GM10248 (cell line): ENCODE data around the gene GLTP.

Source experiments
- CTCF ChIA-PET: fragments of 300-600 bp; sonication (Branson Sonifier 250); formaldehyde crosslinking; extraction: SDS; loops from one replicate; lab custom pipeline; 2021; ENCODE audit warnings: antibody characterized with exemption; lab: Yijun Ruan, JAX
- POLR2A ChIA-PET: fragments of 350-650 bp; sonication (Branson Sonifier 250); formaldehyde crosslinking; extraction: SDS; loops from one replicate; lab custom pipeline; 2020; ENCODE audit warnings: antibody characterized with exemption; lab: Yijun Ruan, JAX
- DNase-seq: peaks from one replicate; pipeline ENCODE4 v3.0.0; 2012; ENCODE audit errors: extremely low spot score
- CTCF ChIP-seq: IDR thresholded peaks from 2 replicates; pipeline ENCODE4 v1.5.1; 2012; ENCODE audit warnings: mild to moderate bottlenecking, low read depth; ENCODE audit errors: extremely low read depth, missing control alignments, control extremely low read depth

Gene GLTP

GRCh38 chr12:109818905-109819500 lies 61.3 kb downstream of the GLTP start:
- DNase-seq: no peak
- CTCF ChIA-PET: interaction anchor here (1.1 to 1.8 kb wide), 2 partner anchors 13 to 26 kb away, joined by 3 to 6 read pairs; no protein-coding TSS in a partner anchor
- POLR2A ChIA-PET: no interaction called here
- no peak for TF ChIP-seq CTCF

- ChIA-PET CTCF (interaction anchor here (1.8 kb wide), 1 partner anchor 12 kb away, joined by 6 read pairs; no protein-coding TSS in a partner anchor), POLR2A (no interaction called here)
- TF ChIP-seq CTCF: no peak
- no peak for DNase-seq
Observed at GRCh38 chr12:109818253-109818652, 62.1 kb downstream of the GLTP start.

GRCh38 chr12:109817627-109818231 lies 62.6 kb downstream of the GLTP start:
- CTCF ChIA-PET: interaction anchor here (1.8 kb wide), 1 partner anchor 12 kb away, joined by 6 read pairs; no protein-coding TSS in a partner anchor
- DNase-seq: no peak
- TF ChIP-seq CTCF: no peak
- POLR2A ChIA-PET: no interaction called here

GRCh38 chr12:109816870-109817269 lies 63.5 kb downstream of the GLTP start:
- ChIA-PET POLR2A (no interaction called here), CTCF (no interaction called here)
- TF ChIP-seq CTCF: no peak
- no peak for DNase-seq

GRCh38 chr12:109815757-109816617 lies 64.4 kb downstream of the GLTP start:
- CTCF ChIA-PET: interaction anchor here (0.9 to 1.8 kb wide), 5 partner anchors 9 to 29 kb away, joined by 3 to 5 read pairs (median 3); no protein-coding TSS in a partner anchor
- no peak for DNase-seq
- no peak for TF ChIP-seq CTCF
- POLR2A ChIA-PET: no interaction called here

- TF ChIP-seq CTCF: no peak
- CTCF ChIA-PET: interaction anchor here (1.6 to 1.8 kb wide), 3 partner anchors 10 to 30 kb away, joined by 3 to 7 read pairs (median 5); no protein-coding TSS in a partner anchor
- POLR2A ChIA-PET: no interaction called here
- no peak for DNase-seq
Observed at GRCh38 chr12:109815225-109815624, 65.1 kb downstream of the GLTP start.
